H1 (cell line): ENCODE results near the gene CASQ2. TPM values are rescaled to one million over a fixed set of nuclear protein-coding genes. Genes with fewer than 3 reads are reported as not detected.

Experiments
- CTCF ChIA-PET: fragments of 300-600 bp; sonication (Branson Sonifier 250); formaldehyde crosslinking; loops from one replicate; lab custom pipeline; 2021; ENCODE audit not compliant: partially characterized antibody; lab: Charles Lee
- POLR2A ChIA-PET: fragments of 300-600 bp; sonication (Branson Sonifier 250); formaldehyde crosslinking; loops from one replicate; lab custom pipeline; 2021; ENCODE audit warnings: inconsistent platforms; ENCODE audit not compliant: partially characterized antibody; lab: Charles Lee
- DNase-seq, 2 experiments: peaks; one replicate each; pipeline versions ENCODE4 v3.0.0 to v3.0.0-alpha.2; 2010 to 2022; ENCODE audit warnings: low spot score in 2 of 2, low read depth in 1 of 2, mixed read lengths in 1 of 2
- FAIRE-seq: peaks from 2 replicates; lab custom pipeline; 2011; peaks lifted over from hg19 to GRCh38; lab: Jason Lieb, UNC
- H2AFZ ChIP-seq: 2 replicates; pipeline ENCODE4 v1.8.1; 2012; ENCODE audit warnings: low read length, inconsistent platforms
- H2AK5ac ChIP-seq: 2 replicates; pipeline ENCODE4 v1.6.1; 2013; ENCODE audit warnings: low read depth, low read length
- H2BK120ac ChIP-seq: replicated peaks from 2 replicates; pipeline ENCODE3; 2013; ENCODE audit warnings: low read depth, low read length, inconsistent platforms
- H2BK12ac ChIP-seq: 2 replicates; pipeline ENCODE4 v1.6.1; 2013; ENCODE audit warnings: low read depth, low read length
- H2BK15ac ChIP-seq: 2 replicates; pipeline ENCODE4 v1.6.1; 2013; ENCODE audit warnings: low read length
- H2BK20ac ChIP-seq: 2 replicates; pipeline ENCODE4 v1.6.1; 2013; ENCODE audit warnings: low read length
- H2BK5ac ChIP-seq: 2 replicates; pipeline ENCODE4 v1.6.1; 2013; ENCODE audit warnings: low read depth, low read length
- H3K14ac ChIP-seq: 2 replicates; pipeline ENCODE4 v1.6.1; 2013; ENCODE audit warnings: inconsistent platforms; ENCODE audit not compliant: insufficient read length
- H3K18ac ChIP-seq: 2 replicates; pipeline ENCODE4 v1.6.1; 2013; ENCODE audit warnings: low read length; ENCODE audit errors: extremely low read depth
- H3K23ac ChIP-seq: 2 replicates; pipeline ENCODE4 v1.6.1; 2013; ENCODE audit warnings: inconsistent platforms; ENCODE audit not compliant: insufficient read length
- H3K23me2 ChIP-seq: 2 replicates; pipeline ENCODE4 v1.6.1; 2013; ENCODE audit warnings: low read depth, low read length
- H3K27ac ChIP-seq: 2 replicates; pipeline ENCODE4 v1.6.1; 2011; ENCODE audit warnings: low read depth, low read length, inconsistent platforms
- H3K27me3 ChIP-seq, 4 experiments: replicated peaks in 1 of 4; 1 replicate in 1 of 4; 2 replicates in 3 of 4; pipeline versions ENCODE4 v1.6.1 to v1.8.1; 2011 to 2013; ENCODE audit warnings: low read length in 3 of 4, mild to moderate bottlenecking in 3 of 4, inconsistent platforms in 2 of 4, mixed read lengths in 2 of 4, moderate library complexity in 1 of 4; ENCODE audit not compliant: control insufficient read depth in 3 of 4, insufficient read depth in 3 of 4; ENCODE audit errors: extremely low read depth in 1 of 4
- H3K36me3 ChIP-seq, 4 experiments: 2 replicates each; pipeline versions ENCODE4 v1.6.1 to v1.8.1; 2011 to 2013; ENCODE audit warnings: mild to moderate bottlenecking in 4 of 4, low read length in 3 of 4, moderate library complexity in 2 of 4, control low read depth in 1 of 4, inconsistent platforms in 1 of 4; ENCODE audit not compliant: insufficient read depth in 4 of 4, control insufficient read depth in 2 of 4
- H3K4ac ChIP-seq: replicated peaks from 2 replicates; pipeline ENCODE3; 2013; ENCODE audit warnings: low read length, low read depth, mixed read lengths, inconsistent platforms; ENCODE audit not compliant: insufficient read length
- H3K4me1 ChIP-seq, 4 experiments: replicated peaks in 1 of 4; 1 replicate in 1 of 4; 2 replicates in 3 of 4; pipeline versions ENCODE4 v1.6.1 to v1.8.1; 2011 to 2013; ENCODE audit warnings: low read length in 3 of 4, inconsistent platforms in 2 of 4, mixed read lengths in 1 of 4; ENCODE audit not compliant: insufficient read depth in 4 of 4, control insufficient read depth in 3 of 4
- H3K4me2 ChIP-seq, 2 experiments: 2 replicates each; pipeline versions ENCODE4 v1.6.1 to v1.8.1; 2011 to 2013; ENCODE audit warnings: low read depth in 2 of 2, low read length in 2 of 2, control low read depth in 1 of 2, inconsistent platforms in 1 of 2, mild to moderate bottlenecking in 1 of 2; ENCODE audit not compliant: insufficient read depth in 1 of 2
- H3K4me3 ChIP-seq, 4 experiments: fragments of 200-600, 300-600 bp in 1 of 4; sonication (generic), shearing (Covaris generic), sonication (Bioruptor Twin) in 1 of 4; 2 replicates each; pipeline versions ENCODE4 v1.5.1 to v1.8.1; 2011 to 2016; ENCODE audit warnings: low read length in 4 of 4, low read depth in 3 of 4, control low read depth in 2 of 4, inconsistent platforms in 2 of 4, mild to moderate bottlenecking in 2 of 4, mixed read lengths in 1 of 4, moderate library complexity in 1 of 4; ENCODE audit not compliant: insufficient read depth in 2 of 4; ENCODE audit errors: extremely low read depth in 1 of 4
- H3K56ac ChIP-seq: replicated peaks from 2 replicates; pipeline ENCODE3; 2013; ENCODE audit warnings: low read depth, mild to moderate bottlenecking, mixed read lengths, low read length, inconsistent platforms; ENCODE audit not compliant: insufficient read length
- H3K79me1 ChIP-seq: 2 replicates; pipeline ENCODE4 v1.6.1; 2013; ENCODE audit warnings: low read depth, low read length, control low read depth
- H3K79me2 ChIP-seq, 2 experiments: 2 replicates each; pipeline versions ENCODE4 v1.6.1 to v1.8.1; 2012 to 2013; ENCODE audit warnings: low read length in 2 of 2, mild to moderate bottlenecking in 2 of 2, inconsistent platforms in 1 of 2; ENCODE audit not compliant: insufficient read depth in 2 of 2, control insufficient read depth in 1 of 2
- H3K9ac ChIP-seq, 4 experiments: replicated peaks in 1 of 4; 1 replicate in 1 of 4; 2 replicates in 3 of 4; pipeline versions ENCODE4 v1.6.1 to v1.8.1; 2011 to 2013; ENCODE audit warnings: low read depth in 3 of 4, low read length in 3 of 4, control low read depth in 2 of 4, mild to moderate bottlenecking in 2 of 4, moderate library complexity in 2 of 4, inconsistent platforms in 1 of 4; ENCODE audit errors: extremely low read depth in 1 of 4
- H3K9me3 ChIP-seq, 2 experiments: 2 replicates each; pipeline versions ENCODE4 v1.6.1 to v1.8.1; 2012 to 2013; ENCODE audit warnings: mild to moderate bottlenecking in 2 of 2, moderate library complexity in 2 of 2, control low read depth in 1 of 2, inconsistent platforms in 1 of 2, low read depth in 1 of 2, low read length in 1 of 2, mixed read lengths in 1 of 2; ENCODE audit not compliant: insufficient read depth in 2 of 2
- H4K20me1 ChIP-seq, 2 experiments: replicated peaks in 1 of 2; 2 replicates each; pipeline versions ENCODE3 to v1.8.1; 2011 to 2013; ENCODE audit warnings: inconsistent platforms in 2 of 2, low read length in 2 of 2, mild to moderate bottlenecking in 1 of 2; ENCODE audit not compliant: insufficient read depth in 2 of 2, control insufficient read depth in 1 of 2
- H4K5ac ChIP-seq: 2 replicates; pipeline ENCODE4 v1.6.1; 2013; ENCODE audit warnings: low read length, low read depth, mixed read lengths, inconsistent platforms; ENCODE audit not compliant: insufficient read length
- H4K8ac ChIP-seq: 2 replicates; pipeline ENCODE4 v1.8.0; 2013; ENCODE audit warnings: mild to moderate bottlenecking, moderate library complexity, low read length, inconsistent platforms; ENCODE audit not compliant: insufficient read depth; ENCODE audit errors: extremely low read depth
- H4K91ac ChIP-seq: replicated peaks from 2 replicates; pipeline ENCODE3; 2013; ENCODE audit warnings: low read length, mixed read lengths, inconsistent platforms; ENCODE audit not compliant: insufficient read length
- BACH1 ChIP-seq: IDR thresholded peaks from 2 replicates; pipeline ENCODE4 v1.6.1; 2012; ENCODE audit warnings: low read length, improper control_type of control experiment
- CBX8 ChIP-seq: fragments of 300-800, 300-1000 bp; sonication (generic); IDR thresholded peaks from 2 replicates; pipeline ENCODE4 v1.7.1; 2016; ENCODE audit warnings: low read depth, low read length, borderline replicate concordance
- CREB1 ChIP-seq: IDR thresholded peaks from 2 replicates; pipeline ENCODE4 v1.6.1; 2012; ENCODE audit warnings: inconsistent platforms
- FOSL1 ChIP-seq: IDR thresholded peaks from 2 replicates; pipeline ENCODE4 v1.6.1; 2011; ENCODE audit warnings: mild to moderate bottlenecking, low read depth, low read length, moderate library complexity; ENCODE audit not compliant: insufficient read depth
- KDM5A ChIP-seq: fragments of 200-600 bp; IDR thresholded peaks from 2 replicates; pipeline ENCODE4 v1.7.1; 2012; ENCODE audit warnings: mild to moderate bottlenecking, low read length, inconsistent platforms, mixed read lengths
- NANOG ChIP-seq: IDR thresholded peaks from 2 replicates; pipeline ENCODE4 v1.6.1; 2011; ENCODE audit warnings: low read length, low read depth, mild to moderate bottlenecking, inconsistent platforms; ENCODE audit not compliant: insufficient read depth, poor library complexity, severe bottlenecking
- SP2 ChIP-seq: IDR thresholded peaks from 2 replicates; pipeline ENCODE4 v1.6.1; 2012; ENCODE audit warnings: mild to moderate bottlenecking, low read length, inconsistent platforms
- TAF1 ChIP-seq: IDR thresholded peaks from 2 replicates; pipeline ENCODE4 v1.6.1; 2011; ENCODE audit warnings: mild to moderate bottlenecking, low read depth, low read length
- TCF12 ChIP-seq: IDR thresholded peaks from 2 replicates; pipeline ENCODE4 v1.6.1; 2011; ENCODE audit warnings: low read depth, mild to moderate bottlenecking, low read length
- YY1 ChIP-seq: IDR thresholded peaks from 2 replicates; pipeline ENCODE4 v1.6.1; 2011; ENCODE audit warnings: low read depth, mild to moderate bottlenecking, low read length
- WGBS, 2 experiments: shearing (Covaris generic) in 1 of 2; methylation state at CpG; one replicate each; pipeline versions ENCODE4 v1.1.6 to v1.1.7; 2013 to 2015; ENCODE audit warnings: low lambda C conversion rate in 2 of 2, mixed read lengths in 2 of 2, inconsistent platforms in 1 of 2, low coverage in 1 of 2, missing lambda C conversion rate in 1 of 2; ENCODE audit not compliant: insufficient replicate concordance in 2 of 2, insufficient coverage in 1 of 2, insufficient read length in 1 of 2; ENCODE audit errors: extremely low coverage in 1 of 2, missing lambda C conversion rate in 1 of 2; 5-methylcytosine and 5-hydroxymethylcytosine counted together
- polyA plus RNA-seq, 7 experiments: library from polyadenylated mRNA; depleted of rRNA in 3 of 7; stranded (reverse) in 5 of 7; unstranded in 2 of 7; fragments of >200 nt in 5 of 7; fragments of 200-250 nt in 2 of 7; gene quantifications; 1 replicate in 5 of 7; 2 replicates in 1 of 7; 4 replicates in 1 of 7; pipeline versions ENCODE4 v1.2.1 to v1.2.3, GENCODE V29; 2011 to 2013; ENCODE audit warnings: missing spikeins in 2 of 7, mixed read lengths in 2 of 7
- total RNA-seq: library from RNA; stranded (reverse); fragmentation: NEBNext Ultra II Directional; extraction: Animal tissue kit (Norgen Biotek cat#: 25700); gene quantifications from 2 replicates; pipeline ENCODE4 v1.2.1, GENCODE V29; 2021
- TF ChIP-seq, protein P1 (sequence below): IDR thresholded peaks from 2 replicates; pipeline ENCODE4 v1.6.1; 2011; ENCODE audit warnings: low read length, improper control_type of control experiment

CASQ2 gene
- total and polyA plus RNA-seq, 2 of the 8 experiments (the other 6 are each of a cell fraction or from before 2014, with no cell fraction given), result not detected

GRCh38 chr1:115676498-115677181 lies 91.9 kb downstream of the CASQ2 start:
- peaks cover 0 to 2% (median 0%) of the 10 kb centered on the region in 4 experiments; a peak in 2 of 7 replicates for H3K4me1 ChIP-seq
- no peak overlapping the region for H3K9ac ChIP-seq
- H3K4me3 ChIP-seq, result no peak overlapping the region
- ChIA-PET POLR2A (no interaction called here), CTCF (interaction anchor here (0.6 to 1.5 kb wide), 5 partner anchors 24 to 68 kb away, joined by 3 to 10 read pairs (median 5); no protein-coding TSS in a partner anchor)
- no peak overlapping the region; the same call in 1 of the 2 replicates for H2BK5ac ChIP-seq
- peak overlapping the region; percentile 39; the same call in 1 of the 2 replicates for H3K27ac ChIP-seq
- TF ChIP-seq YY1 (no peak), BACH1 (no peak), FOSL1 (no peak), TCF12 (no peak), NANOG (no peak), SP2 (no peak), CBX8 (no peak), KDM5A (no peak), TAF1 (no peak), CREB1 (no peak)
- TF ChIP-seq, protein P1, sequence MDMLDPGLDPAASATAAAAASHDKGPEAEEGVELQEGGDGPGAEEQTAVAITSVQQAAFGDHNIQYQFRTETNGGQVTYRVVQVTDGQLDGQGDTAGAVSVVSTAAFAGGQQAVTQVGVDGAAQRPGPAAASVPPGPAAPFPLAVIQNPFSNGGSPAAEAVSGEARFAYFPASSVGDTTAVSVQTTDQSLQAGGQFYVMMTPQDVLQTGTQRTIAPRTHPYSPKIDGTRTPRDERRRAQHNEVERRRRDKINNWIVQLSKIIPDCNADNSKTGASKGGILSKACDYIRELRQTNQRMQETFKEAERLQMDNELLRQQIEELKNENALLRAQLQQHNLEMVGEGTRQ, result no peak
- 88% methylated on average over 7 of the region's 7 CpGs; no CpG with 5 or more reads in 1 of the 2 experiments for WGBS, 2 experiments
- H2BK120ac ChIP-seq, result no peak overlapping the region
- H4K5ac ChIP-seq, result no peak overlapping the region
- no peaks in the 10 kb centered on the region for H3K27me3 ChIP-seq
- H3K14ac ChIP-seq, result no peak overlapping the region
- no peaks in the 10 kb centered on the region; a peak in 1 of 4 replicates for H3K79me2 ChIP-seq
- no peak overlapping the region for H2BK15ac ChIP-seq
- H3K79me1 ChIP-seq, result no peaks in the 10 kb centered on the region
- DNase-seq, result no peak
- H3K56ac ChIP-seq, result no peak overlapping the region
- H4K8ac ChIP-seq, result no peak overlapping the region
- H4K91ac ChIP-seq, result no peak overlapping the region
- no peaks in the 10 kb centered on the region for H3K9me3 ChIP-seq
- H3K18ac ChIP-seq, result no peak overlapping the region
- no peaks in the 10 kb centered on the region; a peak in 2 of 8 replicates for H3K36me3 ChIP-seq
- H4K20me1 ChIP-seq, result peaks cover 0 to 2% of the 10 kb centered on the region in 2 experiments
- H2BK12ac ChIP-seq, result peak overlapping the region; percentile 60; the same call in 1 of the 2 replicates
- no peak overlapping the region for H3K23ac ChIP-seq
- no peak overlapping the region for H3K4me2 ChIP-seq
- H3K23me2 ChIP-seq, result no peaks in the 10 kb centered on the region
- FAIRE-seq, result no peak
- H2AFZ ChIP-seq, result no peak overlapping the region
- no peak overlapping the region for H2BK20ac ChIP-seq
- no peak overlapping the region for H3K4ac ChIP-seq
- H2AK5ac ChIP-seq, result no peak overlapping the region; the same call in 1 of the 2 replicates
